Embryonic facial prominence (tissue), 1 donor: Measurements from ENCODE around the gene TMEM126A.
"Not testable (repeated sequence)": the region's sequence is repeated elsewhere in the genome, so short reads cannot be mapped to it uniquely, and the experiment has no call there.

Experiments used
- DNase-seq: peaks from one replicate; pipeline ENCODE4 v3.0.0-alpha.2; 2016; ENCODE audit errors: extremely low spot score

Gene TMEM126A

GRCh38 chr11:85658180-85658579 lies 10.4 kb downstream of the TMEM126A start:
- DNase-seq = no peak

DNA sequence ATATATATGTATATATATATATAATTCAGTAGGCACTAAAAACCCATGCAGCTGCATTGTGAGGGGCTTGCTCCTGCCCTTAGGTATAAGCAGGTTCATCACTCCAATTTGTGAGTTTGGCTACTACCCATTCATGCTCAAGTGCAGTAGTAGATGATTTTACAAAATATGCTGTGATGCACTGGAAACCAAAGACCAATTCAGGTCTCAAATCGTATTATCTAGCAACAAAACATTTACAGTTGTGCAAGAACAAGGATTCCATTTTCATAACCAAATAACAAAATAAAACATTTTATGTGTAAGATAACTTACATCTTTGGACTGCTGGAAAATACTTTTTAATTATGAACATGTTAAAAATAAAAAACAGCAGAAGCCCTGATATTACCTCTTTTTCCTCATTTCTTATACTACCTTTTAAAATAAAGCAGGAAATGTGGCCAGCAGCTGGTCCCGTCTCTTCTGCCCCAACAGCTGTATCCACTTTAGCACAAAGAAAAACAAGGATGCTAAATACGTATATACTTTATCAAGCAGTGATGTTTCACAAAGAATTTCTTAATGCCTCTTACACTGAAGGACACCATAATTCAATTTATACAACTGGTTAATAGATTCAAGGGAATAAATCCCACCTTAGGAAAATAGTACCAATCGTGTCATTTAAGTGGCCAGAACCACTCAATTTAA lies 14.4 kb downstream of the TMEM126A start:
- no peak for DNase-seq

DNA sequence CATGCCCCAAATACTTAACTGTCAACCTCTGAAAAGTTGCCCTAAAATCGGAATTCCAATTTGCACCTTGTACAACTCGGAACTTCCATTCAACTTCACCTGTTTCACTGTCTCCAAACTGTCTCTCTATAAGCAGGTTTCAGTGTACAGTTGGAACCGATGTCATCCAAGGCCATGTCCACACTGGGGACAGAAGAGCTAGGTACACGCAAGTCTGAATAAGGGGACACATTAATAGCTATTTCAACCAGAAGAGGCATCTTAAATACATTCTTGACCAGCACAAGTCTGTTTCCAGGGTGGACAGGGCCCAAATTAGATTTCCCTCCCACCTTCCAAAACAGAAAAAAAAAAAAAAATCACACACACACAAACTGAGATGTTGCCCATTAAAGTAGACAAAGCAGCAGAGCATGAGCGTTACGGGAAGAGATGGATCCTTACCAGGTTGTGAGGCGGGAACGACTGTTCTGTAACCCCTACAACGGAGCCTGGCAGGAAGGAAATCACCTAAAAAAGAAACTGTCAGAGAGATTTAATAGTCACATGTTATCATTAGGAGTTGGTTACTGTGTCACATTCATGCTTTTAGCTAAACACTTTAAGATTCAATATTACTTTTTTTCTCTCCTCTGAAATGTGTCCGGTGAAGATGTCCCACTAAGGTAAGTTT lies 15.4 kb downstream of the TMEM126A start:
- DNase-seq = no peak

DNA sequence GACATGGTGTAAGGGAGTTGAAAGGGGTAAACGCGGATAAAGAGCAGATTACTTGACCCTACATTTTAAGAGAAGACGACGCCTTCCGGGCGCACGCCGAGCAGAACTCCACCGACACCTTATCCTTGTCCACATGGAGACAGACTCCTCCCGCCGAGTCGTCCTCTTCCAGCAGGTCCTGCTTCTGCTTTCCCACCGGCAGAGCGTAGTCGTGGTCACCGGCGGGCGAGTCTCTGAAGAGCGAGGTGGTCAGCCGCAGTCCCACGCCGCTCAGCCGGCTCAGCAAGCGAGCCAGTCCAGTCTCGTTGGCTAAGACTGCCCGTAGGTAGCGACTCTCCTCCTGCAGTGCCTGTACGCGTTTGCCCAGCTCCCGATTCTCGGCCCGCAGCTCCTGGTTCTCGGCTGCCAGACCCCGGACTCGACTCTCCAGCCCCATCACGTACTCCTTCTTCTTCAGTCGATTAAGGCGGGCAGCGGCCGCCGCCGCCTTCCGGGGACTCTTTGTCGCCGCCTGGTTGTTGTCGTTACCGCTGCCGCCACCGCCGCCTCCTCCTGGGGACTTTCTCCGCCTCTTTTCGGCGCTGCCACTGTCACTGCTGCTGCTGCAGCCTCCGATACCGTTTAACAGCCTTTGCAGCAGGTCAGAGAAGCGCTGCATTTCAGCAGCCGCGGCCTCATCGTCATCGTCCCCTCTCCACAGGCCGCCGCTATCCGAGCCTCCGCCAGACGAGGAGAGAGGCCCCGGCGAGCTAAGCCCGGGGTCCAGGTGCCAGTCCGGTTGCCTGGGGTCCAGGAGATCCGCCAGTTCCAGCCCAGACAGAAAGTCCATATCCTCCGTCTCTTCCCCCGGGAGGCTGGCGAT lies 16.2 kb downstream of the TMEM126A start:
- no peak for DNase-seq

GRCh38 chr11:85664615-85665481 lies 17.1 kb downstream of the TMEM126A start, which contains the start of gene CREBZF:
Gene CREBZF (minus strand): TSS chr11:85665129. CDS start chr11:85664875, 254 bp downstream.
- peak; percentile 93 for DNase-seq

GRCh38 chr11:85665733-85666132 lies 18.0 kb downstream of the TMEM126A start:
- DNase-seq = no peak

DNA sequence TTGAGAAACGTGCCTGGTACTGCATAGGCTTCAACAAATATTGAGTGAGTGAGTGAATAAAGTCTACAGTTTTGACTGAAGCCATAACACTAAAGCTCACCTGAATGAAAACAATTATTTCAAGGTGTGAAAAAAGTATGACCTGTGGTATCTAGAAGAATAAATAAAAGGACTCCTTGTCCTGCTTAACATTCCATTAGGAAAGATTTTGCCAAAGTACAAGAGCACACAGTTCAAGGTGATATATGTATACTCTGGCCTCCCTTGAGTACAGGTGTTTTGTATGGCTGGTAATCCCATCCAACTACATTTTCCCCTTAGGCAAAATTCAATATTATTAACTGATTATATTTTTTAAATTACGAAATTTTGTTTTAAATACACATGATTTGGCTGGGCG lies 18.9 kb downstream of the TMEM126A start:
- DNase-seq = no peak

DNA sequence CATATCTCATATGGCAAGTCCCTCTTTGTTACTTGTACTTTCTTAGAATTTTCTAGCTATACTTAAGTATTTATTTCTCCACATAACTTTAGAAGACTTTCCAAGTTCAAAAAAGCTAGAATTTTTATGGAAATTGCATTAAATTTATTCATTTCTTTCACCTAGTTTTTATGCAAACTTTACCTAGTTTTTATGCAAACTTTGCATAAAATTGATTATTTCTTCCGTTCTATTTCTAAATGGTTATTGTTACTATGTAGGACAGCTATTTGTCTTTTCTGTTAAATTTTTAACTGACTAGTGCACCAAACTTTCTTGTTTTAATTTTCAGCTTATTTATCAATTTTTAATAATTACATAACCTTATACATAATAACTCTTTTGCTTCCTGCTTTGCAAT lies 20.4 kb downstream of the TMEM126A start:
- no peak for DNase-seq

DNA sequence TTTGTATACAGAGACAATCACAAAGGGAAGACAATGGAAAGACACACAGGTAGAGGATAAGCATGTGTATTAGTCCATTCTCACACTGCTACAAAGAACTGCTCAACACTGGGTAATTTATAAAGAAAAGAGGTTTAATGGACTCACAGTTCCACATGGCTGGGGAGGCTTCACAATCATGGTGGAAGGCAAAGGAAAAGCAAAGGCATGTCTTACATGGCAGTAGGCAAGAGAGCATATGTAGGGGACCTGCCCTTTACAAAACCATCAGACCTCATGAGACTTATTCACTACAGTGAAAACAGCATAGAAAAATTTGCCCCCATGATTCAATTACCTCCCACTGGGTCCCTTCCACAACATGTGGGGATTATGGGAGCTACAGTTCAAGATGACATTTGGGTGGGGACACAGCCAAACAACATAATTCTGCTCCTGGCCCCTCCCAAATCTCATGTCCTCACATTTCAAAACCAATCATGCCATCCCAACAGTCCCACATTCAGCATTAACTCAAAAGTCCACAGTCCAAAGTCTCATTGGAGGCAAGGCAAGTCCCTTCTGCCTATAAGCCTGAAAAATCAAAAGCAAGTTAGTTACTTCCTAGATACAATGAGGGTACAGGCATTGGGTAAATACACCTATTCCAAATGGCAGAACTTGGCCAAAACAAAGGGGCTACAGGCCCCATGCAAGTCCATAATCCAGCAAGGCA lies 23.3 kb downstream of the TMEM126A start:
- DNase-seq = not testable (repeated sequence)

DNA sequence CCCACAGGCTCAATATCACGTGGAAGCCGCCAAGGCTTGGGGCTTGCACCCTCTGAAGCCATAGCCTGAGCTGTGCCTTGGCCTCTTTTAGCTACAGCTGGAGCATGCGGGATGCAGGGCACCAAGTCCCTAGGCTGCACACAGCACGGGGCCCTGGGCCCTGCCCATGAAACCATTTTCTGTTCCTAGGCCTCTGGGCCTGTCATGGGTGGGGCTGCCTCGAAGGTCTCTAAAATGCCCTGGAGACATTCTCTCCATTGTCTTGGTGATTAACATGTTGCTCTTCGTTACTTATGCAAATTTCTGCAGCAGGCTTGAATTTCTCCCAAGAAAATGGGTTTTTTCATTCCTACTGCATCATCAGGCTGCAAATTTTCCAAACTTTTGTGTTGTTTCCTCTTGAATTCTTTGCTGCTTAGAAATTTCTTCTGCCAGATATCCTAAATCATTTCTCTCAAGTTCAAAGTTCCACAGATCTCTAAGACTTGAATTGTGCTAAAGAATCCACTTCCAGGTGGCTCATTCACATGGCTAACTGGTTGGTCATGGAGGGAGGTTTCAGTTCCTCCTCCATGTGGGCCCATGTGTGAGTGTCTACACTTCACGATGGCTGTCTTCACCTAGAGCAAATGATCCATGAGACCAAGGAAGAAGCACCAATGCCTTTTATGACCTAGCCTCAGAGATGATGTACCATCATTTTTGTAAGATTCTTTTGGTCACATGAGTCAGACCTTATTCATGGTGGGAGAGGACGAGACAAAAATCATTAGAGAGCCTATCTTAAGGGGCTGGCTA lies 24.5 kb downstream of the TMEM126A start:
- DNase-seq = no peak

- no peak for DNase-seq
Observed at GRCh38 chr11:85673393-85673792, 25.6 kb downstream of the TMEM126A start.

GRCh38 chr11:85679576-85679975 lies 31.8 kb downstream of the TMEM126A start:
- no peak for DNase-seq

DNA sequence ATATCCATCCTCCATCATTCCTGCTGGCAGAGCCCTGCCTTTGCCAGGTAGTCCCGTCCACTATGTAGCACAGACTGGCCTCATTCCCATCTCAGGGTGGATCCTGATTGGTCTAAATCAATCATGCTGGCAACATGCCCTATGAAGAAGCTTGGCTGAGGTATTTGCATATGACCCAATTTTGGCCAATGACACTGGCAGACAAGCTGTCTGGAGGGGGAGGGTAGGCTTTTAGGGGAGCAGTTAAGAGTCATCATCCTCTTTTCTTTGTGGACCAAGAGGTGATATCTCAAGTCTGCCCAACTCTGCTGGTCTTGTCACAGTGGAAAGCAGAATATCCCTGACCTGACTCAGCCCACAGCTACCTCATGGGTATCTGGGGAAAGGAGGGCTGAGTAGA lies 33.1 kb downstream of the TMEM126A start:
- DNase-seq = no peak

- DNase-seq = no peak
Observed at GRCh38 chr11:85682330-85683305, 34.9 kb downstream of the TMEM126A start.

DNA sequence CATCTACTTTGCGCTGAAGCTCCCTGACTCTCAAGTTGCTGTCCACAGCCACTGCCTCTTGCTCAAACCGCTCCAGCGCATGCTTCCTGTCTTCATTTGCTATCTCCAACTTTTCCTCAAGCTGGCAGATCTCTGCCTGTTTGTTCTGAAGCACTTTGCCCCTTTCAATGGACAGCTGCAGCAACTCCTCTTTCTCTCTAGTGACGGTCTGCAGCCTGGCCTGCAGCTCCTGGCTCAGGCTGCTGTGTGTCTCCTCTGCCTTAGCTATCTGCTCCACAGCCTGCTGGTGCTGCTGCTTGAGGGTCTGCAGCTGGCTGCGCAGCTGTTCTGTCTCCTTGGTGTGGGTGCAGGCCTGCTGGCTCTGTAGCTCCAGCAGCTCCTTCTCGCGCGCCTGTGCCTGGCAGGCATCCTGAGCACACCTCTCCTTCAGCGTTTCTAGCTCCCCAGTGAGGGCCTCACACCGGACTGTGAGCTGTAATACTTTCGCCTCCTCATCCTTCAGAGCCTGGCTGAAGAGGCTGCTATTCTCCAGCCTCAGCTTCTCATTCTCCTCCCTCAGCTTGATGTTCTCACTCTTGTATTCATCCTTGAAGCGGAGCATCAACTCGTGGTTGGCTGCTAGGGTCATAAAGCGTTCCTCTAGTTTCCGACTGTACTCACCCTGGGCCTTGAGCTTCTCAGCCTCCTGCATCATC lies 37.5 kb downstream of the TMEM126A start:
- DNase-seq = no peak

- DNase-seq = no peak
Observed at GRCh38 chr11:85685820-85686459, 38.2 kb downstream of the TMEM126A start, which contains the start of gene CCDC89. Gene CCDC89 (minus strand): TSS chr11:85686195. CDS start chr11:85686130, 65 bp downstream.

GRCh38 chr11:85694385-85694980 lies 46.7 kb downstream of the TMEM126A start:
- DNase-seq = no peak
